Right ventricle myocardium inferior (tissue), 1 donor: Measurements from ENCODE around the gene PYCARD. TPM values are rescaled to one million over a fixed set of nuclear protein-coding genes. Genes with fewer than 3 reads are reported as not detected.
"Not testable (repeated sequence)": the region's sequence is repeated elsewhere in the genome, so short reads cannot be mapped to it uniquely, and the experiment has no call there.

Experiments used
- ATAC-seq: fragments of 200-7000 bp; cut with Tn5 transposase; one replicate; pipeline ENCODE4 v1.9.1; 2020; ENCODE audit warnings: mild to moderate bottlenecking, moderate library complexity
- DNase-seq: peaks from one replicate; pipeline ENCODE4 v3.0.0; 2021; ENCODE audit errors: missing footprints
- intact Hi-C: fragments of 100-400 bp; cut with DNase I; formaldehyde crosslinking; loops from one replicate; pipeline ENCODE4 v1.11.0; 2022
- total RNA-seq: library from RNA; stranded (reverse); fragmentation: NEBNext Ultra II Directional; extraction: Animal tissue kit (Norgen Biotek cat#: 25700); gene quantifications from one replicate; pipeline ENCODE4 v1.2.1, GENCODE V29; 2021
- donor health status: DM: no; HTN: yes; CAD: no; lungs with severe emphysema.

PYCARD gene
- total RNA-seq, 1 donor from 2014 or later: 9.1 TPM

DNA sequence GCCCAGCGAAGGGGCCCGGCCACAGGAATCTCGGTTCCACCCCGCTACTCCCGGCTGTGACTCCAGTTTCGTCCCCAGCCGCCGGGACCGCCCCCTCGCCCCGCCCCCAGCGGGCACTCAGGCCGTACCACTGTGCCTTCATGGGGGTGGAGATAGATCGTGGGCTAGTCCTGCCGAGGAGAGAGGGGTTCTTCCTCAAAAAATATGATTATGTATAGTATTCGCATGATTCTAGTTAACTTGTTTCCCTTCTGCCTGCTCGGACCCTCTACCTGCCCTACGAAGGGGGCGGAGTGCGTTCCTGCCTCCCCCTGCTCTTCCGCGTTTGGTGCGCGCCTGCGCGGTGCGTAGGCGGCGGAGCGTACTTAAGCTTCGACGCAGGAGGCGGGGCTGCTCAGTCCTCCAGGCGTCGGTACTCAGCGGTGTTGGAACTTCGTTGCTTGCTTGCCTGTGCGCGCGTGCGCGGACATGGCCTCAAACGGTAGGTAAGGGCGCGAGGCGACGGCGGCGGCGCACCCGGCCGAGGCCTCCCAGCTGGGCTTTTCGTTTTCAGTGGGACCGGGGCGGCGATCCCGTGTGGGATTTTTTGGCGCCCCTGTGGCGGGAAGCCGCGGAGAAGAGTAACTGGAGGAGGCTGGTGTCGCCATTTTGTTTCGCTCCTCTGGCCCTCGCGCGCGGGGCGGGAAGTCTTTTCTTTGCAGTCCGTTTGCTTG, 22.7 kb downstream of the PYCARD start, which contains the start of gene FUS:
Gene FUS, plus strand, starts transcription at position 393 of the 713 bp plus-strand sequence. Its CDS starts 76 bp downstream, at position 469.
- intact Hi-C loops: loop anchor here (2.0 to 10.0 kb wide), 2 partner anchors 37 to 265 kb away; partner anchors contain the start of gene ZNF843
- peak; percentile 96 for DNase-seq
- peak; percentile 89 for ATAC-seq

DNA sequence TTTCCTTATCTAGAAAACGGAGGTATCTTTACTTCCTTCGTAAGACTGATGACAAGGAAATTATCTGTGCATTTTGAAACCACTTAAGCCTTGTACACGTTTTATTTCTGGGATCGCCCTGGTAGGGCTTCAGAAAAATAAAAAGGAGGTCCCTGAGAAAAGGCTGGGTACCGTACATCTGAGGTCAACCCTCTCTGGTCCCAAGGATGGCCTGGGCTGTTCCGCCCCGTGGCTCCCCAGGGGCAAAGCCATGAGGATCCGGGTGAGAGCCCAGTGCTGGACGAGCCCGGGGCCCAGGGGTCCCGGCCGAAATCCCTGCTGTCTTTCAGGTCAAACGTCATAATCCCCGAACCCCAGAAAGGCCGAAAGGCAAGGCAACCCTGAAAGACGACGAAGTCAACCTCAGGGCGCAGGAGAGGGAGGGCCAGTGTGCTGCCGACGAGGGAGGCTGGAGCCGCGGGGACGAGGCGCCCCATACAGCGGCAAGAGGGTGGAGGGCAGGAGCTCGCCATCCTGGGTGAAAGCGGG, 23.3 kb downstream of the PYCARD start:
- ATAC-seq: no peak
- DNase-seq: no peak
- intact Hi-C loops: loop anchor here (2.0 kb wide), 1 partner anchor 36 kb away; no protein-coding TSS in a partner anchor

DNA sequence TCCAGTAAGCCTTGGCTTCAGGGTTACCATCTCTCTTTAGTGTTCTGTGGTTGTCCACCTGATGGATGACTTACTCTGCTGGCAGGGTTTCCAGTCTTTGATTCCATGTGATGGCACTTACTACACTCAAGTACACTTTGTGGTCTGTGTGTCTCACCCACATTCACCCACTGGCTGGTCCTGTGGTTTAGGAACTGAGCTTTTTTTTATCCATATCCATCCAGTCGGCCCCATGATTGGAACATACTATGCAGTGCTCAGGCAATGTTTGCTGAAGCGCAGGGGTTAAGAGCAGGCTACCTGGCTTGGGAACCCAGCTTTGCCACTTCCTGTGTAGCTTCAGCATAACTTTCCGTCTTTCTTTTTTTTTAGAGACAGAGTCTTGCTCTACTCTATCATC, 25.4 kb downstream of the PYCARD start:
- intact Hi-C loops: no loop called here
- no peak for DNase-seq
- ATAC-seq: no peak

DNA sequence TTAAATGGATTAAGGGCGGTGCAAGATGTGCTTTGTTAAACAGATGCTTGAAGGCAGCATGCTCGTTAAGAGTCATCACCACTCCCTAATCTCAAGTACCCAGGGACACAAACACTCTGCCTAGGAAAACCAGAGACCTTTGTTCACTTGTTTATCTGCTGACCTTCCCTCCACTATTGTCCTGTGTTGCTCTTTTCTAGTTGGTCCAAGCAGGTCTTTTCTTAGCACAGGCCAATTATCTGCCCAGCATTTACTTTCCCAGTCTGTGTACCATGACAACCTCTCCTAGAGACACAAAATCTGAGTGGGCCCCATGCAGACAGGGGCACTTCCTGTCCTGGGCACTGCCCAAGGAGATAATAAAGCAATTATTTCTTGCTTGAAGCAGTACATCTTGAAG, 32.5 kb downstream of the PYCARD start:
- DNase-seq, intact Hi-C loops: not testable (repeated sequence)
- ATAC-seq: peak; percentile 95

DNA sequence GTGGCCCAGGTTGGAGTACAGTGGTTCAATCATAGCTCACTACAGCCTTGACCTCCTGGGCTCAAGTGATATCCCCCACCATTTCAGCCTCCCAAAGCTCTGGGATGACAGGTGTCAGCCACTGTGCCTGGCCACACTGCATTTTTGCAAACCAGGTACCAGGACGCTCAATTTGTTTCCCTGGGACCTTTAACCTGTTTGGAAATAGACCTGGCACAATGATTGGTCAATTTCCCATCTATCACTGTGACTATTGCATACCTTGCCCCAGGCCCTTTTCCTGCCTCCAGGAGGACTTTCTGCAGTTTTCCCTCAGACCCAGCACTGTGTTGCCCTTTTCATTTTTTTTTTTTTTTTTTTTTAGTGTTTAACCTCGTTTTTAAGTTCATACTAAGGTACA, 33.7 kb downstream of the PYCARD start:
- ATAC-seq (no peak), DNase-seq (no peak)
- intact Hi-C loops: no loop called here

DNA sequence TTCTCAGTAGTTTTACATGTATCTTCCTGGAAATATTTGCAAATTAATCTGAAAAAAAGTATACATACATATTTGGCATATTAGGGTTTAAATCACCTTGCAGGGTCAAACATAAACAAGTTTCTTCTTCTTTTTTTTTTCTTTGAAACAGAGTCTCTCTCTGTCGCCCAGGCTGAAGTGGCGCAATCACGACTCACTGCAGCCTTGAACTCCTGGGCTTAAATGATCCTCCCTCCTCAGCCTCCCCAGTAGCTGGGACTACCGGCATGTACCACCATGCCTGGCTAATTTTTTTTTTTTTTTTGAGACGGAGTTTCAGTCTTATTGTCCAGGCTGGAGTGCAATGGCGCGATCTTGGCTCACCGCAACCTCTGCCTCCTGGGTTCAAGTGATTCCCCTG, 35.2 kb downstream of the PYCARD start:
- intact Hi-C loops: no loop called here
- no peak for DNase-seq
- no peak for ATAC-seq

DNA sequence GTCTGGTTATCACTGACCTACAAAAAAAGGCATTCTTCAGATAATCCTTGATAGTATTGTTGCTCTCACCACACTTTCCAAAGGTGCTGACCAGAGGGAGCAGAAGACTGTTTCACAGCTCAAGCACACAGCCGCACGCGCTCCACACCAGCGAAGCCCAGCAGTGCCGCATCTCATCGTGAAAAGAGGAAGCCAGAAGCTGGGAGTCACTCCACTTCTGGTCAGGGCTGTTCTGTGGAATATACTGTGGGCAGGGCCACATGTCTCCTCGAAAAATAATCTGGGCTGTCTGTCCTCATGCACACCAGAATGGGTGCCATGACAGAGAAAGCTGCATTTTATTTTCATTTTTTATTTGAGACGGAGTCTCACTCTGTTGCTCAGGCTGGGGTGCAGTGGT, 45.4 kb downstream of the PYCARD start:
- intact Hi-C loops: no loop called here
- ATAC-seq (peak; percentile 50), DNase-seq (no peak)

Other genes with a start within 250 kb of the PYCARD start
- gene SETD1A, start 245.0 kb downstream of the PYCARD start, total RNA-seq: 9.4 TPM
- 7.0 TPM for gene HSD3B7, start 217.6 kb downstream of the PYCARD start, total RNA-seq
- 0.41 TPM for gene STX1B, start 192.1 kb downstream of the PYCARD start, total RNA-seq
- 42.3 TPM for gene STX4, start 169.2 kb downstream of the PYCARD start, total RNA-seq
- gene ZNF668, start 128.5 kb downstream of the PYCARD start, total RNA-seq: 5.3 TPM
- gene ZNF646, start 128.3 kb downstream of the PYCARD start, total RNA-seq: 9.9 TPM
- gene PRSS53, start 113.8 kb downstream of the PYCARD start, total RNA-seq: 0.62 TPM
- gene VKORC1, start 108.0 kb downstream of the PYCARD start, total RNA-seq: 41.1 TPM
- gene BCKDK, start 94.4 kb downstream of the PYCARD start, total RNA-seq: 79.7 TPM
- gene KAT8, start 85.1 kb downstream of the PYCARD start, total RNA-seq: 67.4 TPM
- not detected for gene PRSS8, start 67.0 kb downstream of the PYCARD start, total RNA-seq
- 3.0 TPM for gene PRSS36, start 52.7 kb downstream of the PYCARD start, total RNA-seq
- gene FUS, start 22.6 kb downstream of the PYCARD start, total RNA-seq: 86.8 TPM
- 2.1 TPM for gene TRIM72, start 11.4 kb upstream of the PYCARD start, total RNA-seq
- gene PYDC1, start 14.4 kb upstream of the PYCARD start, total RNA-seq: not detected
- gene ITGAM, start 57.2 kb upstream of the PYCARD start, total RNA-seq: 10.4 TPM
- 2.2 TPM for gene ITGAX, start 152.4 kb upstream of the PYCARD start, total RNA-seq
- 0.11 TPM for gene ITGAD, start 190.6 kb upstream of the PYCARD start, total RNA-seq
- 1,434 TPM for gene COX6A2, start 225.6 kb upstream of the PYCARD start, total RNA-seq
- gene ZNF843, start 240.0 kb upstream of the PYCARD start, total RNA-seq: 1.8 TPM